Measurements from ENCODE around the gene NDUFS7. TPM values are rescaled to one million over a fixed set of nuclear protein-coding genes. Genes with fewer than 3 reads are reported as not detected.

Gene NDUFS7
- total and polyA plus RNA-seq, 2 donors (not counting 3 experiments of a cell fraction or from before 2014, with no cell fraction given), result 101 to 224 TPM

GRCh38 chr19:1437609-1438008, 53.9 kb downstream of the NDUFS7 start:
- H3K9ac ChIP-seq (replicated peaks; ENCODE audit: extremely low read depth, insufficient read depth, low read length), result no peak overlapping the region
- DNase-seq (ENCODE audit: low read depth, low spot score) (no peak), FAIRE-seq (no peak)
- H3K4me2 ChIP-seq (ENCODE audit: insufficient read depth, low read length), result no peak overlapping the region
- H3K79me2 ChIP-seq (ENCODE audit: control insufficient read depth, insufficient read depth, low read length), result peaks cover 34% of the 10 kb centered on the region
- CTCF ChIA-PET, result interaction anchor here (0.6 to 1.6 kb wide), 4 partner anchors 23 to 417 kb away, joined by 3 to 7 read pairs (median 3); no protein-coding TSS in a partner anchor
- dilution Hi-C loops (cut with MboI; ENCODE audit: extremely low pct_ligation_motif_present, low sequenced_read_pairs) (no loop called here), intact Hi-C loops (cut with micrococcal nuclease) (loop anchor here (1.0 to 2.0 kb wide), 3 partner anchors 23 to 158 kb away; partner anchors contain the start of gene DAZAP1)
- no TSS peak for BruUV-seq (replicated peaks)
- H3K27me3 ChIP-seq (ENCODE audit: control insufficient read depth in 2 of 2, insufficient read depth in 2 of 2, low read length in 2 of 2), result no peaks in the 10 kb centered on the region
- no peaks in the 10 kb centered on the region for H3K9me1 ChIP-seq (replicated peaks; ENCODE audit: control insufficient read depth, extremely low read depth, insufficient read depth, low read length)
- POLR2A ChIA-PET, result no interaction called here
- H3K4me1 ChIP-seq (ENCODE audit: control insufficient read depth, extremely low read depth, insufficient read depth, low read length), result peaks cover 6% of the 10 kb centered on the region
- H3K9me3 ChIP-seq (replicated peaks; ENCODE audit: control insufficient read depth, insufficient read depth, low read length), result no peaks in the 10 kb centered on the region
- H3K27ac ChIP-seq (ENCODE audit: insufficient read depth, low read depth, low read length), result no peak overlapping the region
- H4K20me1 ChIP-seq (replicated peaks; ENCODE audit: control insufficient read depth, extremely low read depth, insufficient read depth, low read length), result no peaks in the 10 kb centered on the region
- H2AFZ ChIP-seq (ENCODE audit: low read depth, low read length), result no peak overlapping the region
- TF ChIP-seq GATA2 (IDR thresholded peaks at IDR 0.05; ENCODE audit: insufficient read depth, insufficient read length, low read depth, low read length) (no peak), POLR2AphosphoS5 (IDR thresholded peaks at IDR 0.05; ENCODE audit: insufficient read depth, low read depth, low read length) (no peak), JUN (IDR thresholded peaks at IDR 0.05; ENCODE audit: borderline replicate concordance, insufficient read depth, insufficient read length, low read depth) (no peak), MYC (IDR thresholded peaks at IDR 0.05; ENCODE audit: low read depth, low read length) (no peak), POLR2A (IDR thresholded peaks at IDR 0.05; ENCODE audit: low read depth, low read length) (no peak), EZH2 (IDR thresholded peaks at IDR 0.05; ENCODE audit: borderline replicate concordance, low read depth, low read length, severe bottlenecking) (no peak), FOS (IDR thresholded peaks at IDR 0.05; ENCODE audit: borderline replicate concordance, insufficient read depth, low read length) (no peak)
- TF ChIP-seq, protein P1, sequence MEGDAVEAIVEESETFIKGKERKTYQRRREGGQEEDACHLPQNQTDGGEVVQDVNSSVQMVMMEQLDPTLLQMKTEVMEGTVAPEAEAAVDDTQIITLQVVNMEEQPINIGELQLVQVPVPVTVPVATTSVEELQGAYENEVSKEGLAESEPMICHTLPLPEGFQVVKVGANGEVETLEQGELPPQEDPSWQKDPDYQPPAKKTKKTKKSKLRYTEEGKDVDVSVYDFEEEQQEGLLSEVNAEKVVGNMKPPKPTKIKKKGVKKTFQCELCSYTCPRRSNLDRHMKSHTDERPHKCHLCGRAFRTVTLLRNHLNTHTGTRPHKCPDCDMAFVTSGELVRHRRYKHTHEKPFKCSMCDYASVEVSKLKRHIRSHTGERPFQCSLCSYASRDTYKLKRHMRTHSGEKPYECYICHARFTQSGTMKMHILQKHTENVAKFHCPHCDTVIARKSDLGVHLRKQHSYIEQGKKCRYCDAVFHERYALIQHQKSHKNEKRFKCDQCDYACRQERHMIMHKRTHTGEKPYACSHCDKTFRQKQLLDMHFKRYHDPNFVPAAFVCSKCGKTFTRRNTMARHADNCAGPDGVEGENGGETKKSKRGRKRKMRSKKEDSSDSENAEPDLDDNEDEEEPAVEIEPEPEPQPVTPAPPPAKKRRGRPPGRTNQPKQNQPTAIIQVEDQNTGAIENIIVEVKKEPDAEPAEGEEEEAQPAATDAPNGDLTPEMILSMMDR (IDR thresholded peaks at IDR 0.05; ENCODE audit: extremely low read depth in 1 of 2, insufficient read depth in 1 of 2, low read depth in 1 of 2, low read length in 2 of 2), result no peak
- TF ChIP-seq, protein P2, sequence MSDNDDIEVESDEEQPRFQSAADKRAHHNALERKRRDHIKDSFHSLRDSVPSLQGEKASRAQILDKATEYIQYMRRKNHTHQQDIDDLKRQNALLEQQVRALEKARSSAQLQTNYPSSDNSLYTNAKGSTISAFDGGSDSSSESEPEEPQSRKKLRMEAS (IDR thresholded peaks at IDR 0.05; ENCODE audit: insufficient read depth, insufficient read length), result no peak
- no peak overlapping the region for H3K4me3 ChIP-seq (replicated peaks in 1 of 3; ENCODE audit: insufficient read depth in 1 of 3, low read depth in 1 of 3, low read length in 3 of 3)
- peaks cover 7 to 42% of the 10 kb centered on the region in 2 experiments for H3K36me3 ChIP-seq (ENCODE audit: control insufficient read depth in 2 of 2, extremely low read depth in 1 of 2, insufficient read depth in 2 of 2, low read length in 2 of 2)
